NK-92 treated with Interleukin-12 subunit alpha and Interleukin-12 subunit beta, amount 100 ng/mL, for 24 hours (cell line): Measurements from ENCODE around the gene PRR35.

Source experiments
- DNase-seq: peaks from one replicate; lab custom pipeline; 2025; lab: John Stamatoyannopoulos, UW

Gene PRR35

DNA sequence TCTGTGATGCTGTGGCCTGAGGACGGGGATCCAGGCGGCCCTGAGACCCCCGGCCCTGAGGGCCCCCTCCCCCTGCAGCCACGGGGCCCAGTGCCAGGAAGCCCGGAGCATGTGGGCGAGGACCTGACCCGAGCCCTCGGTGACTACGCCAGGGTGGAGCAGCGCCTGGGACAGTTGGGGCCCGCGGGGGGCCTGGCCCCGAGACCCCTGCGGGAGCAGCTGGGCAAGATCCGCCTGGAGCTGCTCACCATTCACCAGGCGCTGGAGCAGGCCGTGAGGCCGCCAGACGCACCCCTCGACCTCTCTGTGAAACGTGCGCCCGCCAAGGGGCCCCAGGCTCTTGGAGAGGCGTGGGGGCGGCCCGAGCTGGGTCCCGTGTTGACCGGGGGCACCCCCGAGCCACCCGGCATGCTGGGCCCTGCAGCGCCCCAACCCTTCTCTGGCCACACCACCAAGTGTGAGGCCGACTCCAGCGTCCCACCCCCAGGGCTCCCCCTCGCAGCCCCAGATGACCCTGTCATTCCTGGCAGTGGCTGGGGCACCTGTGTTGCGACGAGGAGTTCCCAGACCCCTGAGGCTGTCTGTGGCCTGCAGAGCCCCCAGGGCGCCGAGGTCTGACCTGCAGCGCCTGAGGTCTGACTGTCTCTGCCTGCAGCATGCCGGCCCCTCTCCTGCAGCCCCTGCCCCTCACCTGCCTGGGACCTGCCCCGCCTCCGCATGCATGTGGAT lies 4.7 kb downstream of the PRR35 start:
- DNase-seq, result no peak

DNA sequence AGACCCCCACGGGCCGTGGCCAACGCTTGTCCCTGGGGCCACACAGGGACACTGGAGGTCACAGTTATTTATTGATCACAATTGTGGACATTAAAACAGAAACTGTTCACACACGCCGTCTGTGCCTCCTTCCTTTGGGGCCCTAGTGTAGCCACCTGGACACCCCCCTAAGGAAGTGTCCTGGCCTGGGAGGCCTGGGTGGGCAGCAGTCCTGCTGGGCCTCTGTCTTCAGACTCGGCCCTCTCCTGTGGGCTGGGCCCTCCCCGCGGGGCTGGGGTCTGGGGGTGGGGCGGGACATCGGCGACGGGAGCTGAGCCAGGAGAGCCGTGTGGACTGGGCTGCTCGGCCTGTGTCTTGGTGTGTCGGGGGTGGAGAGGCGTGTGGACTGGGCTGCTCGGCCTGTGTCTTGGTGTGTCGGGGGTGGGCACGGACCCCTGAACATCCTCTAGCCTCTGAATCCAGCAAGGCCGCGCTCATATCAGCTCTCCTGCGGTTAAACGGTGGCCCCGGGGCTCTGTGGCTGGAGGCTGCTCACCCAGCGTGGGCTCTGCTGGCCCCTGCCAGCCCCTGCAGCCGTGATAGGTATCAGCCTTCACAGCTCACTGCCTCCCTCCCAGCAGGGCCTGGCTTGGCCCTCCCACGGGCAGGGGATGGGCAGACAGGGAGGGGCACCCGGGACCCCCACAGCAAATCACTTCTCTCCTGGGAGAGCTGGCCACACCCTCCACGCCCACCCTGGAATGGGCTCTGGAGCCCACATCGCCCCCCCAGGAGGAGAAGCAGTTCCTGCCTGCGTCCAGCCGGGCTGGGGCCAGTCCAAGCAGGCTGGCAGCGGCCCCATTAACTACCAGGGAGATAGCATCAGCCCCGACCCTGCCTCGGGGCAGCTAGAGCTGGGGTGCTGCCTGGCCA lies 5.5 kb downstream of the PRR35 start:
- DNase-seq, result no peak

- DNase-seq, result no peak
These were observed 6.5 kb downstream of the PRR35 start, which contains the start of gene NHLRC4 for GRCh38 chr16:566475-567372. NHLRC4 (plus strand) TSS chr16:567005; CDS start chr16:568048, 1,043 bp downstream.

DNA sequence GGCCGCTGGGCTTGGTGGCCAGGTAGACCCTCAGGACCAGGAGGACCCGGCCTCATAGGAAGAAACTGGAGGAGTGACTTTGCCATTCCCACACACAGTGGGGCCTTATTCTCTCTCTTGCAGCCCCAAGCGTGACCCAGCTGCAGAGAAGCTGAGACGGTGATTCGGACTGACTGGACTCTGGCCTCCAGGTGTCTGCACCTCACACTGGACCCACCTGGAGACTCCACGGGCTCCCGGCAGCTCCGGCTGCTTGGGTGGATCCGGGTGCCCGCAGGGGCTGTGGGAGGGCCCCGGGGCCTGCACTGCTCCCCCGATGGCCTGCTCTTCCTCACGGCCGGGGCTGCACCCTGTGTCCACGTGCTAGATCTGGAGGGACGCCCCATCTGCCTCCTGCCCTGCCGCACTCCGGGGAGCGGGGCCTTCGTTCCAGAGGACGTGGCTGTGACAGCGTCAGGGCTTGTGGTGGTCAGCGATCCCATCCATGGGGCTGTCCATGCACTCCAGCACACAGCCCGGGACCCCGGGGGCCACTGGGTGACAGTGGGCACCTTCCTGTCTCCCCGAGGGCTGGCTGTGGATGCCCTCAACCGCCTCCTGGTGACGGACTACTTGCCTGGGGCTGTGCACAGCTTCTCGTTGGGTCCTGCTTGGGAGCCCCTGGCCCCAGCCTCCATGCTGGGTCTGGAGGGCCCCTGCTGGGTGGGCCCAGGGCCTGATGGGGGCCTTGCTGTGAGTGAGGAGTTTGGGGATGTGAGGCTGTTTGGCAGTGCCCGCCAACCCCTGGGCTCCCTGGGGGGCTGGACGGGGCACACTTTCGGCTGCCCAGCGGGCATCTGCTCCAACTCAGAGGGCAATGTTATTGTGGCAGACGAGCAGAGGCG lies 7.4 kb downstream of the PRR35 start:
- DNase-seq, result no peak

DNA sequence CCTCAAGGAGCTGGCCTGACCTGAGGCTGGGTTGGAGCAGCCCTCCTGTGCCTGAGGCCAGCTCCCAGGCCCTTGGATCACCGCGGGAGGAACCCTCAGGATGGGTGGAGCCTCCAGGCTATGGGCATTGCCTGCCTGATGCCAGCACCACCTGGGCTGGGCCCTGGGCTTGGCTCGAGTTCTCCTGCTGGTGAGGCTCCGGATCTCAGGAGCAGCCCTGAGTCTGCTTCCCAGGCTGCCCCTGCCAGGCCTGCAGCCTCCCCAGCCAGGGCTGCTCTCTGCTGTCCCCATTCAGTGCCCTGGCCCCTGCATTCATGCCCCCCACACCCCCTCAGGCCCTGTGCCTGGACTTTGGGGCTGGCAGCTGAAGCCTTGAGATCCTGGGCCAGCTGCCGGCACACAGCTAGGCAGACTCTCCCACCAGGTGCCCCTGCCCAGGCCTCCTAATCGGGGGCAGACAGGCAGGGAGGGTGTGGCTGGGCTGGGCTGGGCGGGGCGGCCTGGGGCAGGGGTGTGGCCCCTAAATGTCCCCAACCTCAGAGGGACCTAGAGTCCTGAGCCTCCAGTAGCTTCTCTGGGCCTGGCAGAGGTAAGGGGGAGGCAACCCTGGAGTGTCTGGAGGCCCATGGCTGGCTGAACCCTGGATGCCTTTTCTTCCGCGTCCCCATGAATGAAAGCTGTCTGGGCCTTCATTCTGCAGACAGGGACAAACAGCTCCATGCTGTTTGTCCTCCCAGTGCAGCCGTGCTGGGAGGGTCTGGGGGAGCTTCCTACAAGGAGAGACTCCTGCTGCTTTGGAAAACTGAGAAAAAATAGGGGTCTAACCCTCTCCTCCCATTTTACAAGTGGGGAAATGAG lies 8.4 kb downstream of the PRR35 start:
- no peak for DNase-seq

GRCh38 chr16:569445-570254 lies 9.5 kb downstream of the PRR35 start, which contains the start of gene PIGQ:
PIGQ (plus strand) TSS chr16:569968; CDS start chr16:574075, 4,107 bp downstream.
- peak; percentile 33 for DNase-seq

DNA sequence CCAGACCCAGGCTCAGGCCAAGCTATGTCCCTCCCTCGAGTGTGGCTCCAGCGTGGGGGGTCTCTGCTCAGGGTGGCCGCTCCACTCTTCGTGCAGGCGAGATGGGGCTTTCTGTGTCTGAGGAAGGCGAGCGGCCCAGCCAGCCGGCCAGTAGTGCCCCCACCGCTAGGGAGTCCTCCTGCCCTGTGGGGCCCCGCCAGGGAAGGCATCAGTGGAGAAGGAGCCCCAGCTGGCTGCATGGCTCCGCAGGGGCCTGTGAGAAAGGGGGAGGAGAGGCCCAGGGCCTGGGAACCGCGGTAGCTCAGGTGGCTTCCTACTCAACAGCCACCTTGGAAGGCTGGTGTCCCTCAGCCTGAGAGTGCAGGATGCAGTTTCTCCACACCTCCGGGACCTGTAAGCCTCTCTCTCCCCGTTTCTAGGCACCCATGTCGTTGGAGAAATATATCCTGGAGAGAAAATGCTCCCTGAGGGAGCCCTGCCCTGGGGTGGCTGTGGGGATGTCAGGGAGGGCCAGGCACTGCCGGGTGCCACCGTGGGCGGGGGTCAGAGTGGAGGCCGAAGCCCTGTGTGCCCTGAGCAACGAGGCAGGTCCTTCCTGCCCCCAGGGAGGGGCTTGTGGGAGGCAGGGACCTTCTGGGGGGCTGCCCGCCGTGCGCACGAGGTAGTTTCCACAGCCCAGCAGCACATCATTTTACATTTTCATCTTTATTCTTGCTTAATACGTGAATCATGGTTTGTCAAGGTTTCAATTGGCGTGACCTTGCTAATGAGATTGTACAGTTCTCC lies 12.9 kb downstream of the PRR35 start:
- no peak for DNase-seq

GRCh38 chr16:574021-574760 lies 14.0 kb downstream of the PRR35 start:
- DNase-seq, result no peak

DNA sequence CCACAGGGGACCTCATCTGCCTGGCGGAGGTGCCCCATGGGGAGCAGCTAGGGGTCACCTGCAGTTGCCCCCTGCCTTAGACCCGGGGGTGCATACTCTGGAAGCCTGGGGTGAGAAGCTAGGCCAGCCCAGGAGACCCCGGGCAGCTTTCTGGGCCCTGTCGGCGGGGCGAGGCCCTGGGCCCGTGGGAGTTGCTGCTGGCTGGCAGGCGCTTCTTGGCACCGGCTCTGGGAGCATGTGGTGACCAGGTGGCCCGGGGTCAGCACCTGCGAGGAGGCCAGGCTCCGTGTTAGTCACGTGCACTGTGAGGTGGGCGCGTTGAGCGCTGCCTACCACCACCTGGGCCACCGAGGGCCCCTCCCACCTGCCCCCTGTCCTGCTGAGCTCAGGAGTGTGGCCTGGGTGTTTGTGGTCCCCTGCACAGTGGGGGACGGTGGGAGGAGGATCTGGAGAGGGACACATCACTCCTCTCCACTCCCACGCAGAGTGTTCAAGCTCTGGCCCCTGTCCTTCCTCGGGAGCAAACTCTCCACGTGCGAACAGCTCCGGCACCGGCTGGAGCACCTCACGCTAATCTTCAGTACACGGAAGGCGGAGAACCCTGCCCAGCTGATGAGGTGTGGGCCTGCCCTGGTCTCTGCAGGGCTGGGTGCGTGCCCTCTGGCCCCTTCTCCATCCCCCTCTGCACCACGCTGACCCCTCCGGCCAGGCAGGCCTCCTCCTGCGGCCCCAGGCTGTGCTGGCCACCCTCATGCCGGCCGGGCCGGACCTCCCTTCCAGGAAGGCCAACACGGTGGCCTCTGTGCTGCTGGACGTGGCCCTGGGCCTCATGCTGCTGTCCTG lies 15.4 kb downstream of the PRR35 start:
- DNase-seq, result no peak

DNA sequence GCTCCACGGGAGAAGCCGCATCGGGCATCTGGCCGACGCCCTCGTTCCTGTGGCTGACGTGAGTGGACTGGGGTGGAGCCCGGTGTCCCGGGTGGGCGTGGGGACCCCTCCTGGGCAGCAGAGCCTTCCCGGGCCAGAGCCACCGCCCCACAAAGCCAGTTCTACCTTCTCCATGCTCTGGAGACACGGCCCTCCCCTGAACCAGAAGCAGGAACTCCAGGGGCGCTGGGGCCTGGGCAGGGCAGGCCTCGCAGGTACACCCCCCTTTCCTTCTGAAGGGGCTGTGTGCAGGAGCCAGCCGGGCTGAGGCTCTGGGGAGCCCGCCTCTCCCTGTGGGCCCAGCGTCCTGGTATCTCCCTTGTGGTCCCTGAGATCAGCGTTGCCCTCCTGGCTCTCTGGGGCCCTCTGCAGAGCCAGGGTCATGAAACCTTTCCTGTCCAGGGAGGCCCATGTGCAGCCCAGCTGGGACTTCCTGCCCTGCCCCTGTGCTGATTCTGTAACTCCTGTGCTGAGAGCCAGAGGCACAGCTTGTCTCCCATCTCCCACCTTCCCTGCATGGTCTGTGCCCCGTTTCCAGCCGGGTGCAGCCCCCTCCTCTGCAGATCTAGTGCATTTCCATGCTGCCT lies 16.1 kb downstream of the PRR35 start:
- DNase-seq, result no peak

- no peak for DNase-seq
These were observed 16.6 kb downstream of the PRR35 start for GRCh38 chr16:576823-577201.

GRCh38 chr16:577796-578195 lies 17.6 kb downstream of the PRR35 start:
- DNase-seq, result no peak

GRCh38 chr16:578232-578869 lies 18.2 kb downstream of the PRR35 start:
- DNase-seq, result no peak

GRCh38 chr16:578870-579405 lies 18.7 kb downstream of the PRR35 start:
- DNase-seq, result no peak

DNA sequence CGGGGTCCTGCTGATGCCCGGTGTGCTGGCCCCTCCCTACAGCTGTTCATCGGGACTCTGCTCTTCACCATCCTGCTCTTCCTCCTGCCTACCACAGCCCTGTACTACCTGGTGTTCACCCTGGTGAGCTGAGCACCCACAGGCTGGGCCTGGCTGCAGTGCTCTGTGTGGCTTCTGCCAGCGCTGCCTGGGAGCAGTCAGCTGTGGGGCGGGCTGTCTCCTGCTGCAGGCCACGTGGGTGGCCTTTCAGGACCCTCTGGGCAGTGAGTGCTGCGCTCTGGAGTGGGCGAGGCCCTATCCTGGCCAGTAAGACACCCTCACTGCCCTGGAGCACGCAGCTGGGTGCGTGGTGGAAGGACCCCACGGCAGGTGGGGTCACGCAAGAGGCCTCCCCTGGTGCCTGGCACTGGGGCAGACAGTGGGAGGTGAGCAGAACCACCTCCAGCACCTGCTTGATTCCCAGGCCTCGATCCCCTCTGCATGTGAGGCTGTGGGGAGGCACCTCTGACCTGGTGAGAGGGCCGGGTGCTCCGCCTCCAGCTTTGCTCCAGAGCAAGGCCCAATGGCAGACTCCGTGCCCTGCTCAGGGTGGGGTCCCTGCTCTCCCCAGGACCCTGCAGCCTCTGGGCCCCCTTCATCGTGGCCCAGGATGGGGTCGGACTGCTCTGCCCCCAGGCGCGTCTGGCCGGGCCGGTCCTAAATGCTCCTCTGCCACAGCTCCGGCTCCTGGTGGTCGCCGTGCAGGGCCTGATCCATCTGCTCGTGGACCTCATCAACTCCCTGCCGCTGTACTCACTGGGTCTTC lies 20.1 kb downstream of the PRR35 start:
- DNase-seq, result no peak
